IMR-90 (cell line): ENCODE data around the gene BAIAP2L1. TPM values are rescaled to one million over a fixed set of nuclear protein-coding genes. Genes with fewer than 3 reads are reported as not detected.

Experiments
- ATAC-seq: fragments of 200-7000 bp; cut with Tn5 transposase; 2 replicates; pipeline ENCODE4 v1.9.1; 2020; ENCODE audit warnings: low read depth, mild to moderate bottlenecking, moderate library complexity
- BruUV-seq: library from RNA; stranded (reverse); fragments of 400-500 nt; replicated peaks from 2 replicates; lab custom pipeline; 2021; lab: Mats Ljungman, UMichigan
- CTCF ChIA-PET: fragments of 300-600 bp; formaldehyde crosslinking; extraction: SDS; loops from one replicate; lab custom pipeline; 2021; ENCODE audit warnings: antibody characterized with exemption; lab: Yijun Ruan, JAX
- POLR2A ChIA-PET: fragments of 300-600 bp; sonication (Branson Sonifier 250); formaldehyde crosslinking; loops from one replicate; lab custom pipeline; 2022; ENCODE audit warnings: antibody characterized with exemption; ENCODE audit not compliant: unreplicated experiment; lab: Charles Lee
- DNase-seq: peaks from one replicate; pipeline ENCODE4 v3.0.0; 2013
- H2AFZ ChIP-seq: replicated peaks from 2 replicates; pipeline ENCODE3; 2013; ENCODE audit warnings: low read length, mild to moderate bottlenecking; ENCODE audit not compliant: poor library complexity
- H2AK5ac ChIP-seq: 2 replicates; pipeline ENCODE4 v1.6.1; 2013; ENCODE audit warnings: low read depth, low read length, inconsistent platforms
- H2AK9ac ChIP-seq: replicated peaks from 2 replicates; pipeline ENCODE3; 2013; ENCODE audit warnings: mild to moderate bottlenecking, low read depth, low read length, moderate library complexity; ENCODE audit not compliant: poor library complexity
- H2BK120ac ChIP-seq: 2 replicates; pipeline ENCODE4 v1.6.1; 2013; ENCODE audit warnings: low read depth, low read length, inconsistent platforms
- H2BK15ac ChIP-seq: 3 replicates; pipeline ENCODE4 v1.6.1; 2013; ENCODE audit warnings: low read depth, low read length, inconsistent platforms
- H2BK20ac ChIP-seq: 2 replicates; pipeline ENCODE4 v1.6.1; 2013; ENCODE audit warnings: low read depth, mild to moderate bottlenecking, inconsistent platforms, low read length, moderate library complexity
- H2BK5ac ChIP-seq: 2 replicates; pipeline ENCODE4 v1.6.1; 2013; ENCODE audit warnings: mild to moderate bottlenecking, low read depth, low read length, inconsistent platforms; ENCODE audit not compliant: poor library complexity, severe bottlenecking
- H3K14ac ChIP-seq: replicated peaks from 2 replicates; pipeline ENCODE4 v1.6.1; 2013; ENCODE audit warnings: low read depth, low read length, inconsistent platforms
- H3K18ac ChIP-seq: 2 replicates; pipeline ENCODE4 v1.6.1; 2013; ENCODE audit warnings: low read depth, low read length, control low read depth
- H3K23ac ChIP-seq: 2 replicates; pipeline ENCODE4 v1.6.1; 2013; ENCODE audit warnings: low read depth, low read length, inconsistent platforms
- H3K27ac ChIP-seq: 2 replicates; pipeline ENCODE4 v1.5.1; 2013; ENCODE audit warnings: mild to moderate bottlenecking, control low read depth, low read length; ENCODE audit not compliant: insufficient read depth
- H3K27me3 ChIP-seq: 2 replicates; pipeline ENCODE4 v1.6.1; 2013; ENCODE audit warnings: low read length; ENCODE audit not compliant: control insufficient read depth, insufficient read depth
- H3K36me3 ChIP-seq: 2 replicates; pipeline ENCODE4 v1.6.1; 2013; ENCODE audit warnings: low read length, mixed read lengths; ENCODE audit not compliant: control insufficient read depth, insufficient read depth
- H3K4ac ChIP-seq: 2 replicates; pipeline ENCODE4 v1.6.1; 2013; ENCODE audit warnings: low read depth, low read length, inconsistent platforms
- H3K4me1 ChIP-seq: 2 replicates; pipeline ENCODE4 v1.6.1; 2013; ENCODE audit warnings: low read length, mixed read lengths; ENCODE audit not compliant: control insufficient read depth, insufficient read depth
- H3K4me2 ChIP-seq: 2 replicates; pipeline ENCODE4 v1.6.1; 2013; ENCODE audit warnings: low read depth, mild to moderate bottlenecking, control low read depth, low read length, moderate library complexity
- H3K4me3 ChIP-seq: 2 replicates; pipeline ENCODE4 v1.5.1; 2013; ENCODE audit warnings: low read depth, mild to moderate bottlenecking, control low read depth, low read length, moderate library complexity; ENCODE audit not compliant: insufficient read depth
- H3K56ac ChIP-seq: 2 replicates; pipeline ENCODE4 v1.6.1; 2013; ENCODE audit warnings: low read length, inconsistent platforms; ENCODE audit not compliant: insufficient read depth; ENCODE audit errors: extremely low read depth
- H3K79me1 ChIP-seq, 2 experiments: 2 replicates each; pipeline ENCODE4 v1.6.1; 2013; ENCODE audit warnings: low read length in 2 of 2, inconsistent platforms in 1 of 2, low read depth in 1 of 2
- H3K9ac ChIP-seq: 2 replicates; pipeline ENCODE4 v1.6.1; 2013; ENCODE audit warnings: low read depth, low read length, control low read depth
- H3K9me1 ChIP-seq: 2 replicates; pipeline ENCODE4 v1.6.1; 2013; ENCODE audit warnings: low read length, inconsistent platforms; ENCODE audit not compliant: insufficient read depth
- H3K9me3 ChIP-seq: 2 replicates; pipeline ENCODE4 v1.6.1; 2013; ENCODE audit warnings: low read length; ENCODE audit not compliant: control insufficient read depth, insufficient read depth
- H4K20me1 ChIP-seq: 2 replicates; pipeline ENCODE4 v1.6.1; 2013; ENCODE audit warnings: low read length, inconsistent platforms; ENCODE audit not compliant: insufficient read depth
- H4K5ac ChIP-seq: 2 replicates; pipeline ENCODE4 v1.6.1; 2013; ENCODE audit warnings: mild to moderate bottlenecking, low read depth, low read length, control low read depth
- H4K8ac ChIP-seq, 2 experiments: 2 replicates each; pipeline ENCODE4 v1.6.1; 2013; ENCODE audit warnings: low read depth in 2 of 2, low read length in 2 of 2, control low read depth in 1 of 2, inconsistent platforms in 1 of 2
- H4K91ac ChIP-seq: 2 replicates; pipeline ENCODE4 v1.6.1; 2013; ENCODE audit warnings: low read depth, low read length, inconsistent platforms; ENCODE audit not compliant: insufficient read depth
- BHLHE40 ChIP-seq: fragments of 150-350 bp; IDR thresholded peaks from 2 replicates; pipeline ENCODE4 v1.6.1; 2016; ENCODE audit warnings: mild to moderate bottlenecking, low read depth, low read length
- CEBPB ChIP-seq: IDR thresholded peaks from 2 replicates; pipeline ENCODE4 v1.6.1; 2012; ENCODE audit warnings: low read depth, low read length, improper control_type of control experiment
- CHD1 ChIP-seq: IDR thresholded peaks from 2 replicates; pipeline ENCODE4 v1.6.1; 2012; ENCODE audit warnings: low read depth, low read length, improper control_type of control experiment
- FOS ChIP-seq: fragments of 150-350 bp; IDR thresholded peaks from 2 replicates; pipeline ENCODE4 v1.6.1; 2016; ENCODE audit warnings: low read depth, low read length
- MAFK ChIP-seq: IDR thresholded peaks from 2 replicates; pipeline ENCODE4 v1.6.1; 2012; ENCODE audit warnings: low read depth, low read length, improper control_type of control experiment
- MAZ ChIP-seq: IDR thresholded peaks from 2 replicates; pipeline ENCODE4 v1.6.1; 2012; ENCODE audit warnings: low read depth, mild to moderate bottlenecking, low read length, improper control_type of control experiment, moderate library complexity, borderline replicate concordance
- MXI1 ChIP-seq: IDR thresholded peaks from 2 replicates; pipeline ENCODE4 v1.6.1; 2012; ENCODE audit warnings: low read depth, mild to moderate bottlenecking, low read length, moderate library complexity, borderline replicate concordance
- NFE2L2 ChIP-seq: fragments of 150-350 bp; IDR thresholded peaks from 2 replicates; pipeline ENCODE4 v1.6.1; 2016; ENCODE audit warnings: low read depth, mild to moderate bottlenecking, low read length
- POLR2A ChIP-seq: IDR thresholded peaks from 2 replicates; pipeline ENCODE4 v1.6.1; 2012; ENCODE audit warnings: mild to moderate bottlenecking, low read depth, low read length
- RAD21 ChIP-seq: IDR thresholded peaks from 2 replicates; pipeline ENCODE4 v1.6.1; 2012; ENCODE audit warnings: low read length, improper control_type of control experiment
- RCOR1 ChIP-seq: IDR thresholded peaks from 2 replicates; pipeline ENCODE4 v1.6.1; 2012; ENCODE audit warnings: mild to moderate bottlenecking, low read length, improper control_type of control experiment; ENCODE audit not compliant: insufficient replicate concordance
- RFX5 ChIP-seq: IDR thresholded peaks from 2 replicates; pipeline ENCODE4 v1.8.0; 2012; ENCODE audit warnings: low read depth, mild to moderate bottlenecking, low read length, moderate library complexity
- SMC3 ChIP-seq: fragments of 150-350 bp; IDR thresholded peaks from 2 replicates; pipeline ENCODE4 v1.6.1; 2016; ENCODE audit warnings: low read depth, mild to moderate bottlenecking, antibody characterized with exemption, low read length, moderate library complexity
- WGBS, 2 experiments: methylation state at CpG; one replicate each; pipeline versions ENCODE4 v1.1.5 to v1.1.7; 2013; ENCODE audit warnings: missing lambda C conversion rate in 2 of 2; ENCODE audit not compliant: insufficient read length in 1 of 2; ENCODE audit errors: extremely low coverage in 2 of 2; 5-methylcytosine and 5-hydroxymethylcytosine counted together
- dilution Hi-C: fragments of 300-500 bp; cut with HindIII; formaldehyde crosslinking; loops from one replicate; pipeline ENCODE4 v1.14.3; 2018; ENCODE audit warnings: low sequenced_read_pairs; ENCODE audit not compliant: unreplicated experiment
- in situ Hi-C: fragments of 300-500 bp; cut with MboI; formaldehyde crosslinking; loops from 3 replicates; pipeline ENCODE4 v1.14.3; 2019; ENCODE audit warnings: low sequenced_read_pairs, inconsistent platforms, mixed read lengths
- intact Hi-C: fragments of 100-400 bp; cut with micrococcal nuclease; formaldehyde crosslinking; loops from 2 replicates; pipeline ENCODE4 v1.10.0; 2022
- polyA plus RNA-seq, 3 experiments: library from polyadenylated mRNA; depleted of rRNA; stranded (reverse); fragments of >200 nt; gene quantifications; 2 replicates each; pipeline ENCODE4 v1.2.3, GENCODE V29; 2012; ENCODE audit warnings: low replicate concordance in 1 of 3
- total RNA-seq: library from RNA; depleted of rRNA; stranded (reverse); fragments of >200 nt; gene quantifications from 2 replicates; pipeline ENCODE4 v1.2.3, GENCODE V29; 2012
- TF ChIP-seq, protein P1 (sequence below): conservative IDR thresholded peaks from 2 replicates; pipeline ENCODE4 v1.5.1; 2012; ENCODE audit warnings: mild to moderate bottlenecking, low read depth, low read length, improper control_type of control experiment
- TF ChIP-seq, protein P2 (sequence below): fragments of 150-350 bp; IDR thresholded peaks from 2 replicates; pipeline ENCODE4 v1.6.1; 2016; ENCODE audit warnings: low read depth, mild to moderate bottlenecking, low read length, moderate library complexity, borderline replicate concordance
- TF ChIP-seq, protein P3 (sequence below): fragments of 150-350 bp; IDR thresholded peaks from 2 replicates; pipeline ENCODE4 v1.6.1; 2017; ENCODE audit warnings: mild to moderate bottlenecking, antibody characterized with exemption, low read length, low read depth

Gene BAIAP2L1
- total and polyA plus RNA-seq, 2 of the 4 experiments (the other 2 are of a cell fraction): 2.2 to 6.0 TPM

DNA sequence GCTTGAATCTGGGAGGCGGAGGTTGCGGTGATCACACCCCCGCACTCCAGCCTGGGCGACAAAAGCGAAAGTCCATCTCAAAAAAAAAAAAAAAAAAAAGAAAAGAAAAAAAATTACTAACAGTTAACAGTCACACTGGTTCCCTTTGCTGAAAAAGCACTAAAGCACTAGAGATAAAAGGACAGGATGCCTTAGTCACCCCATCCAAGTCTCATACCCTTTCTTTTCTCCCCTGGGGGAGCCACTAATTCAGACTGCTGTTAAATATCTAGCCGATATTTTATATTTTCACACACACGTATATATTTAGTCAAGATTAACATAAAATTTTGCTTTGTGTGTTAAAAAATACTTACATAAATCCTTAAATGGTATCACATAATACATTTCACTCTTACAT is 25.2 kb downstream of the BAIAP2L1 start:
- H3K9ac ChIP-seq: no peak overlapping the region
- H3K4me2 ChIP-seq: no peak overlapping the region
- no peak overlapping the region for H3K14ac ChIP-seq
- H3K79me1 ChIP-seq: peaks cover 6 to 31% of the 10 kb centered on the region in 2 experiments
- H3K18ac ChIP-seq: no peak overlapping the region
- H4K91ac ChIP-seq: no peak overlapping the region
- in situ Hi-C loops: no loop called here
- no peak overlapping the region for H2BK15ac ChIP-seq
- no peak overlapping the region for H4K8ac ChIP-seq
- no peak overlapping the region for H3K4ac ChIP-seq
- POLR2A ChIA-PET: no interaction called here
- intact Hi-C loops: no loop called here
- peaks cover 2% of the 10 kb centered on the region for H3K9me1 ChIP-seq
- H2AFZ ChIP-seq: no peak overlapping the region
- no peaks in the 10 kb centered on the region for H3K27me3 ChIP-seq
- H2AK9ac ChIP-seq: no peak overlapping the region
- H3K9me3 ChIP-seq: no peaks in the 10 kb centered on the region
- H3K36me3 ChIP-seq: no peaks in the 10 kb centered on the region
- BruUV-seq: no TSS peak
- no peak overlapping the region for H3K56ac ChIP-seq
- H2BK120ac ChIP-seq: no peak overlapping the region
- no CpG with 5 or more reads among the region's 7 CpGs for WGBS, 2 experiments
- no peak overlapping the region for H3K4me3 ChIP-seq
- TF ChIP-seq BHLHE40 (no peak), MXI1 (no peak), NFE2L2 (no peak), MAFK (no peak), SMC3 (no peak), FOS (no peak), CEBPB (no peak), RCOR1 (no peak), POLR2A (no peak), RAD21 (no peak), MAZ (no peak), CHD1 (no peak), RFX5 (no peak)
- TF ChIP-seq, protein P1, sequence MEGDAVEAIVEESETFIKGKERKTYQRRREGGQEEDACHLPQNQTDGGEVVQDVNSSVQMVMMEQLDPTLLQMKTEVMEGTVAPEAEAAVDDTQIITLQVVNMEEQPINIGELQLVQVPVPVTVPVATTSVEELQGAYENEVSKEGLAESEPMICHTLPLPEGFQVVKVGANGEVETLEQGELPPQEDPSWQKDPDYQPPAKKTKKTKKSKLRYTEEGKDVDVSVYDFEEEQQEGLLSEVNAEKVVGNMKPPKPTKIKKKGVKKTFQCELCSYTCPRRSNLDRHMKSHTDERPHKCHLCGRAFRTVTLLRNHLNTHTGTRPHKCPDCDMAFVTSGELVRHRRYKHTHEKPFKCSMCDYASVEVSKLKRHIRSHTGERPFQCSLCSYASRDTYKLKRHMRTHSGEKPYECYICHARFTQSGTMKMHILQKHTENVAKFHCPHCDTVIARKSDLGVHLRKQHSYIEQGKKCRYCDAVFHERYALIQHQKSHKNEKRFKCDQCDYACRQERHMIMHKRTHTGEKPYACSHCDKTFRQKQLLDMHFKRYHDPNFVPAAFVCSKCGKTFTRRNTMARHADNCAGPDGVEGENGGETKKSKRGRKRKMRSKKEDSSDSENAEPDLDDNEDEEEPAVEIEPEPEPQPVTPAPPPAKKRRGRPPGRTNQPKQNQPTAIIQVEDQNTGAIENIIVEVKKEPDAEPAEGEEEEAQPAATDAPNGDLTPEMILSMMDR: no peak
- TF ChIP-seq, protein P2, sequence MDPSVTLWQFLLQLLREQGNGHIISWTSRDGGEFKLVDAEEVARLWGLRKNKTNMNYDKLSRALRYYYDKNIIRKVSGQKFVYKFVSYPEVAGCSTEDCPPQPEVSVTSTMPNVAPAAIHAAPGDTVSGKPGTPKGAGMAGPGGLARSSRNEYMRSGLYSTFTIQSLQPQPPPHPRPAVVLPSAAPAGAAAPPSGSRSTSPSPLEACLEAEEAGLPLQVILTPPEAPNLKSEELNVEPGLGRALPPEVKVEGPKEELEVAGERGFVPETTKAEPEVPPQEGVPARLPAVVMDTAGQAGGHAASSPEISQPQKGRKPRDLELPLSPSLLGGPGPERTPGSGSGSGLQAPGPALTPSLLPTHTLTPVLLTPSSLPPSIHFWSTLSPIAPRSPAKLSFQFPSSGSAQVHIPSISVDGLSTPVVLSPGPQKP: no peak
- TF ChIP-seq, protein P3, sequence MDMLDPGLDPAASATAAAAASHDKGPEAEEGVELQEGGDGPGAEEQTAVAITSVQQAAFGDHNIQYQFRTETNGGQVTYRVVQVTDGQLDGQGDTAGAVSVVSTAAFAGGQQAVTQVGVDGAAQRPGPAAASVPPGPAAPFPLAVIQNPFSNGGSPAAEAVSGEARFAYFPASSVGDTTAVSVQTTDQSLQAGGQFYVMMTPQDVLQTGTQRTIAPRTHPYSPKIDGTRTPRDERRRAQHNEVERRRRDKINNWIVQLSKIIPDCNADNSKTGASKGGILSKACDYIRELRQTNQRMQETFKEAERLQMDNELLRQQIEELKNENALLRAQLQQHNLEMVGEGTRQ: no peak
- H4K5ac ChIP-seq: no peak overlapping the region
- ATAC-seq: no peak
- CTCF ChIA-PET: no interaction called here
- no peak overlapping the region for H2BK5ac ChIP-seq
- H3K23ac ChIP-seq: no peak overlapping the region
- H4K20me1 ChIP-seq: no peaks in the 10 kb centered on the region
- dilution Hi-C loops: no loop called here
- H2AK5ac ChIP-seq: no peak overlapping the region
- no peak overlapping the region for H2BK20ac ChIP-seq
- no peak for DNase-seq
- H3K27ac ChIP-seq: no peak overlapping the region
- H3K4me1 ChIP-seq: peaks cover 2% of the 10 kb centered on the region; the same call in 1 of the 2 replicates
